Testis (tissue), 3 donors: Measurements from ENCODE around the gene NFKBIB. TPM values are rescaled to one million over a fixed set of nuclear protein-coding genes. Genes with fewer than 3 reads are reported as not detected.

Experiments
- DNase-seq: peaks from one replicate; pipeline ENCODE4 v3.0.0-alpha.2; 2019
- H3K27ac ChIP-seq, 2 donors: fragments of 200-600 bp; sonication (generic); one replicate each; pipeline ENCODE4 v1.5.1; 2019
- H3K27me3 ChIP-seq: fragments of 200-600 bp; sonication (generic); one replicate; pipeline ENCODE4 v1.5.1; 2019
- H3K36me3 ChIP-seq: fragments of 200-600 bp; sonication (generic); one replicate; pipeline ENCODE4 v1.5.1; 2017; ENCODE audit warnings: low read depth; ENCODE audit errors: missing control alignments
- H3K4me1 ChIP-seq: fragments of 200-600 bp; sonication (generic); one replicate; pipeline ENCODE4 v1.5.1; 2019
- H3K4me3 ChIP-seq, 2 donors: fragments of 200-600 bp; sonication (generic); one replicate each; pipeline ENCODE4 v1.5.1; 2017 to 2019
- H3K9me3 ChIP-seq: fragments of 200-600 bp; sonication (generic); one replicate; pipeline ENCODE4 v1.5.1; 2017
- POLR2A ChIP-seq: fragments of 450-650 bp; IDR thresholded peaks from one replicate; pipeline ENCODE4 v1.6.1; 2017; ENCODE audit warnings: antibody characterized with exemption, mild to moderate bottlenecking, moderate library complexity
- WGBS, 2 donors: methylation state at CpG; one replicate each; pipeline ENCODE4 v1.1.5; 2018; 5-methylcytosine and 5-hydroxymethylcytosine counted together
- intact Hi-C: fragments of 100-400 bp; cut with DNase I; formaldehyde crosslinking; loops from one replicate; pipeline ENCODE4 v1.15.1; 2023; ENCODE audit warnings: low total_unique reads
- polyA plus RNA-seq: library from polyadenylated mRNA; stranded (reverse); fragments of 350-450 nt; fragmentation: Illumina TruSeq; extraction: RNeasy Lipid Tissue Mini Kit (QIAGEN cat#74804); gene quantifications from one replicate; pipeline ENCODE4 v1.2.3, GENCODE V29; 2014; ENCODE audit warnings: low read depth, low replicate concordance; ENCODE audit not compliant: insufficient read depth
- total RNA-seq, 2 donors: library from RNA; depleted of rRNA; stranded (reverse); fragments of >200 nt; gene quantifications; one replicate each; pipeline ENCODE4 v1.2.3, GENCODE V29; 2016
- TF ChIP-seq, protein P1 (sequence below), 3 experiments: fragments of 450-650 bp in 2 of 3; fragments of 200-600 bp in 1 of 3; sonication (generic) in 1 of 3; IDR thresholded peaks; one replicate each; pipeline ENCODE4 v1.5.1; 2016 to 2019; ENCODE audit warnings: antibody characterized with exemption in 3 of 3, mild to moderate bottlenecking in 2 of 3, moderate library complexity in 1 of 3

The NFKBIB gene
- total and polyA plus RNA-seq, 3 donors from 2014 or later, result 70.1 to 100 (median 88.0) TPM

DNA sequence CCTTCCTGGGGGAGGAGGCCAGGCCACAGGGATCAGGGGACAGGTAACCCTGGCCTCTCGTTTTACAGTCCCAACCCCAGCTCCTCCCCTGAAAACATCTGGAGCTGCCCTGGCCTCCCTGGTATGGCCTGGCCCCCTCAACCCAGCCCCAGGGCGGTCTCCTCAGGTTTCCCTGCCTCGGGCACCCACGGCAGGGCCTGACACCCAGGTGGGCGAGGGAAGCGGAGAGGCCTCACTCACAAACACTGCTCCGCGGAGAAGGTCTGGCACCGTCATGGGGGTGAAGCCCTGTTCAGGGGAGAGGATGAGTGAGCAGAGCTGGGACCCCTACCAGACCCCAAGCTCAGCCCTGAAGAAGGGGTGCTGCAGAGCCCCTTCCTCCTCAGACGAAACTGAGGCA is 18.8 kb downstream of the NFKBIB start:
- DNase-seq, result no peak
- WGBS, 2 donors, result 78 to 88% methylated on average over 8 to 10 of the region's 10 CpGs

DNA sequence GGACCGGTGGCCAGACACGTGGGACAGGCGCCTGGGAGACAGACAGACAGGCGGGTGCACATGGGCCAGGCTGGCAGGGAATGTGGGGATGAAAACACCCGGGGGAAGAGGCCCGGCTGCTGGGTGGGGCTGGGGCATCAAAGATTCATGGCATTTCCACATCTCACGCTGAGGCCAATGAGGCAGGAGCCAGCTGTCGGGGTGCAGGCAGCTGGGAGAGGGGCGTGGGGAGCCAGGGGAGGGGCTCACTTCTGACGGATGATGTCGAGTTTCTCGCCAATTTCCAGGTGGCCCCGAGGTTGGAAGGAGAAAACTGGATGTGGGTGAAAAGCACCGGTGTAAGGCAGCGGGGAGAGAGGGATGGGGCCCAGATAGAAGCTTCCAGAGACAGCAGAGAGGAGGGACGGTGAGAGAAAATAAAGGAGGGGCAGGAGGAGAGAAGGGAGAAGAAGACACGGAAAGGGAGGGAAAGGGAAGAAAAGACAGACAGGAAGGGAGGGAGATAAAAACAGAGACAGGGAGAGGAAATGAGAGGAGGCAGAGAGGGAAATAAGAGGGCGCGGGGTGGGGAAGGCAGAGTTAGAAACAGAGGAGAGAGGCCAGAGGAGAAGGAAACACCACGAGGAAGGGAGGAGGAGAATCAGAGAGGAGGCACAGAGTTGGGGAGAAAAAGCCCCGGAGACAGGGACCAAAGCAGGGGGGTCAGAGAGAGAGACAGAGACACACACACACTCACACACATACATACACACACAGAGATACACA is 20.2 kb downstream of the NFKBIB start:
- Histone ChIP-seq H3K27me3 (no peaks in the 10 kb centered on the region), H3K4me1 (no peaks in the 10 kb centered on the region), H3K9me3 (no peaks in the 10 kb centered on the region), H3K4me3 (no peak overlapping the region), H3K36me3 (no peaks in the 10 kb centered on the region), H3K27ac (no peak overlapping the region)
- no peak for DNase-seq
- intact Hi-C loops, result loop anchor here (10.0 kb wide), 1 partner anchor 375 kb away; no protein-coding TSS in a partner anchor
- WGBS, 2 donors, result 71 to 73% methylated on average over 21 of the region's 21 CpGs
- TF ChIP-seq, protein P1, sequence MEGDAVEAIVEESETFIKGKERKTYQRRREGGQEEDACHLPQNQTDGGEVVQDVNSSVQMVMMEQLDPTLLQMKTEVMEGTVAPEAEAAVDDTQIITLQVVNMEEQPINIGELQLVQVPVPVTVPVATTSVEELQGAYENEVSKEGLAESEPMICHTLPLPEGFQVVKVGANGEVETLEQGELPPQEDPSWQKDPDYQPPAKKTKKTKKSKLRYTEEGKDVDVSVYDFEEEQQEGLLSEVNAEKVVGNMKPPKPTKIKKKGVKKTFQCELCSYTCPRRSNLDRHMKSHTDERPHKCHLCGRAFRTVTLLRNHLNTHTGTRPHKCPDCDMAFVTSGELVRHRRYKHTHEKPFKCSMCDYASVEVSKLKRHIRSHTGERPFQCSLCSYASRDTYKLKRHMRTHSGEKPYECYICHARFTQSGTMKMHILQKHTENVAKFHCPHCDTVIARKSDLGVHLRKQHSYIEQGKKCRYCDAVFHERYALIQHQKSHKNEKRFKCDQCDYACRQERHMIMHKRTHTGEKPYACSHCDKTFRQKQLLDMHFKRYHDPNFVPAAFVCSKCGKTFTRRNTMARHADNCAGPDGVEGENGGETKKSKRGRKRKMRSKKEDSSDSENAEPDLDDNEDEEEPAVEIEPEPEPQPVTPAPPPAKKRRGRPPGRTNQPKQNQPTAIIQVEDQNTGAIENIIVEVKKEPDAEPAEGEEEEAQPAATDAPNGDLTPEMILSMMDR (IDR thresholded peaks at IDR 0.05), result no peak
- TF ChIP-seq POLR2A, result no peak

More for the DNA sequence above, 18.8 kb downstream of the NFKBIB start:
- TF ChIP-seq POLR2A, result no peak
- TF ChIP-seq, protein P1 (IDR thresholded peaks at IDR 0.05), result no peak
- Histone ChIP-seq H3K27me3 (no peaks in the 10 kb centered on the region), H3K4me3 (no peak overlapping the region), H3K27ac (no peak overlapping the region), H3K4me1 (no peaks in the 10 kb centered on the region), H3K9me3 (no peaks in the 10 kb centered on the region), H3K36me3 (no peaks in the 10 kb centered on the region)
- intact Hi-C loops, result no loop called here

DNA sequence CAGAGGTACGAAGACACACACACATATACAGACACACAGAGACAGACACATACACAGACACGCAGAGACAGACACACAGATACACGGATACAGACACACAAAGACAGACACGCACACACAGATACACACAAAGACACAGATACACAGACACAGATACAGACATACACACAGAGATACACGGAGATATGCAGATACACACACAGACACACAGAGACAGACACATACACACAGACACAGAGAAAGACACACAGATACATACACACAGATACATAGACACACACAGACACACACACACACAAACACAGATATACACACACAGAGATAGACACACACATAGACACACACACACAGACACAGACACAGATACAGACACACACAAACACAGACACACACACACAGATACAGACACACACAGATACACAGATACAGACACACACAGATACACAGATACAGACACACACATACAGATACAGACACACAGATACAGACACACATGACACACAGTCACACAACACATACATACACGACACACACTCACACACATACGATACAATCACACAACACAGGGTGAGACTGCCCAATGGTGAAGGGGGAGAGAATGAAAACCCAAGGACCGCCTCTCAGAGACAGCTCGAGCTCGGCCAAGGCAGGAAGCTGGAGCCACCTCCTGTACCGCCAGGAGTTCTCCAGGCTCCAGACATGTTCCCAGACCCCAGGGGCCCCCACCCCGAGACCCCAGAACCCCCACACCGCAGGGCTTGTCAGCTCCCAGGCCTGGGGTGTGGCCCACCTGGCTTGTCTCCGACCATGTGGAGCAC is 21.0 kb downstream of the NFKBIB start:
- DNase-seq, result no peak
- H3K36me3 ChIP-seq, result no peaks in the 10 kb centered on the region
- intact Hi-C loops, result loop anchor here (10.0 kb wide), 1 partner anchor 376 kb away; no protein-coding TSS in a partner anchor
- WGBS, 2 donors, result 76 to 77% methylated on average over 10 to 12 of the region's 14 CpGs
- no peak overlapping the region for H3K4me3 ChIP-seq
- no peaks in the 10 kb centered on the region for H3K27me3 ChIP-seq
- no peak overlapping the region for H3K27ac ChIP-seq
- TF ChIP-seq, protein P1 (IDR thresholded peaks at IDR 0.05), result no peak
- TF ChIP-seq POLR2A, result no peak
- no peaks in the 10 kb centered on the region for H3K4me1 ChIP-seq
- H3K9me3 ChIP-seq, result no peaks in the 10 kb centered on the region

DNA sequence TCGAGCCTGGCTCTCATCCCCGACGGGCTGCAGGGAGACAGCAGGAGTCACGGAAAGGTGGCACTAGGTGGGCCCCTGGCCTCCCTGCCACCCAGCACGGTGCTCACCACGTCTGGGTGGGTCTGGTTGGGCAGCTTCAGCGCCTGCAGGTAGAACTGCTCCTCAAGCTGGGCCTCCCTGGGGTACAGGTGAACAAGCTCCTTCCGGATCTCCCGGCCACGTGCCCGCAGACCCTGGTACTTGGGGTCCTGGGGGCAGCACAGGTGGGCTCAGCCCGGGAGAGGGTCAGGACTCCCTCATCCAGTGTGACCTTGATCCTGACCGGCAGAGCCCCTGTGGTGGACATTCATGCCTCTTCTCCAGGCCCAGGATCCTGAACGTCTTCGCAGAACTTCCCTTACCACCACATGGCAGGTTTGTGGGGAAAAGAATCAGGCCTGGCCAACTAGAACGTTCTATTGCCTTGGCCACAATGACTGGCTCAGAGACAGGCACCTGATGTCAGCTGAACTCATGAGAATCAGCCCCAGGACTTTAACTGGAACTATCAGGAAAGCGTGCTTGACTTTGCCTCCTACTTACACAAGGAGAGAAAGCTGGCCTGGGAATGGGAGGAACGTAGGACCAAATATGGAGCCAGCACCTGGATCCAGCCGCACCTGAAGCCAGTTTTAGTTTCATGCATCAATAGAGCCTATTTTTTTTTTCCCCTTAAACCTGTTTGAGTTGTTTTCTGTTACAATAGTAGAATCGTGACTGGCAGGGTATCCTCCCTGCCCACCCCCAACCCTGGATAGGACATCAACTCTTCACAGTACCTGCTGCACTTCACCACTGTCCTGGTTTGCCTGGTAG is 21.9 kb downstream of the NFKBIB start:
- Histone ChIP-seq H3K9me3 (no peaks in the 10 kb centered on the region), H3K4me1 (no peaks in the 10 kb centered on the region), H3K36me3 (no peaks in the 10 kb centered on the region), H3K4me3 (no peak overlapping the region), H3K27me3 (no peaks in the 10 kb centered on the region), H3K27ac (no peak overlapping the region)
- intact Hi-C loops, result loop anchor here (10.0 kb wide), 1 partner anchor 377 kb away; no protein-coding TSS in a partner anchor
- no peak for TF ChIP-seq POLR2A
- TF ChIP-seq, protein P1 (IDR thresholded peaks at IDR 0.05), result no peak
- WGBS, 2 donors, result 86 to 90% methylated on average over 14 to 20 of the region's 20 CpGs
- DNase-seq, result no peak
